HepG2 (cell line): ENCODE results near the gene ANTXR1. TPM values are rescaled to one million over a fixed set of nuclear protein-coding genes. Genes with fewer than 3 reads are reported as not detected.

ENCODE experiments used
- ATAC-seq: fragments of 200-7000 bp; cut with Tn5 transposase; 3 replicates; pipeline ENCODE4 v1.9.1; 2020; ENCODE audit warnings: mild to moderate bottlenecking, moderate library complexity
- BruUV-seq: library from RNA; stranded (reverse); fragments of 400-500 nt; replicated peaks from 2 replicates; lab custom pipeline; 2021; lab: Mats Ljungman, UMichigan
- CTCF ChIA-PET: fragments of 300-600 bp; formaldehyde crosslinking; extraction: SDS; loops from one replicate; lab custom pipeline; 2021; ENCODE audit warnings: low total read pairs, inconsistent platforms, low intra/inter-chr PET ratio; lab: Yijun Ruan, JAX
- POLR2A ChIA-PET: fragments of 350-600 bp; sonication (Branson Sonifier 250); formaldehyde crosslinking; loops from one replicate; lab custom pipeline; 2020; ENCODE audit warnings: antibody characterized with exemption, inconsistent platforms; lab: Yijun Ruan, JAX
- DNase-seq: peaks from one replicate; pipeline ENCODE4 v3.0.0-alpha.2; 2015; ENCODE audit warnings: low spot score
- FAIRE-seq: peaks from 3 replicates; lab custom pipeline; 2011; peaks lifted over from hg19 to GRCh38; lab: Jason Lieb, UNC
- H2AFZ ChIP-seq: one replicate; pipeline ENCODE4 v1.6.1; 2011; ENCODE audit warnings: low read length, inconsistent platforms
- H3K27ac ChIP-seq: fragments of 300-600 bp; 3 replicates; pipeline ENCODE4 v1.8.0; 2011; ENCODE audit warnings: mixed run types, mild to moderate bottlenecking, mixed read lengths, low read length, inconsistent platforms; ENCODE audit not compliant: insufficient read depth; ENCODE audit errors: extremely low read length
- H3K27me3 ChIP-seq, 2 experiments: fragments of 200-600 bp in 1 of 2; 2 replicates in 1 of 2; 3 replicates in 1 of 2; pipeline versions ENCODE4 v1.6.0 to v1.8.0; 2011; ENCODE audit warnings: low read length in 2 of 2, mild to moderate bottlenecking in 2 of 2, moderate library complexity in 2 of 2, inconsistent platforms in 1 of 2; ENCODE audit not compliant: insufficient read depth in 2 of 2, control insufficient read depth in 1 of 2
- H3K36me3 ChIP-seq, 2 experiments: fragments of 200-600 bp in 1 of 2; replicated peaks in 1 of 2; 2 replicates in 1 of 2; 3 replicates in 1 of 2; pipeline versions ENCODE4 v1.5.1 to v1.8.0; 2011; ENCODE audit warnings: low read length in 2 of 2, inconsistent platforms in 1 of 2; ENCODE audit not compliant: insufficient read depth in 2 of 2, control insufficient read depth in 1 of 2
- H3K4me1 ChIP-seq: 2 replicates; pipeline ENCODE4 v1.5.1; 2012; ENCODE audit warnings: low read length, inconsistent platforms; ENCODE audit not compliant: insufficient read depth
- H3K4me2 ChIP-seq: 2 replicates; pipeline ENCODE4 v1.6.0; 2011; ENCODE audit warnings: low read depth, low read length, inconsistent platforms
- H3K4me3 ChIP-seq, 3 experiments: fragments of 200-600 bp in 1 of 3; sonication (generic), shearing (Covaris generic) in 1 of 3; replicated peaks in 1 of 3; 2 replicates each; pipeline ENCODE4 v1.5.1; 2011 to 2016; ENCODE audit warnings: low read length in 3 of 3, inconsistent platforms in 2 of 3, low read depth in 2 of 3, mild to moderate bottlenecking in 2 of 3, control low read depth in 1 of 3, mixed read lengths in 1 of 3; ENCODE audit not compliant: insufficient read depth in 1 of 3
- H3K79me2 ChIP-seq: one replicate; pipeline ENCODE4 v1.6.1; 2011; ENCODE audit warnings: low read length, inconsistent platforms; ENCODE audit not compliant: insufficient read depth
- H3K9ac ChIP-seq: 2 replicates; pipeline ENCODE4 v1.6.0; 2011; ENCODE audit warnings: mild to moderate bottlenecking, low read depth, low read length, inconsistent platforms; ENCODE audit not compliant: insufficient read depth
- H3K9me3 ChIP-seq: 2 replicates; pipeline ENCODE4 v1.5.1; 2012; ENCODE audit warnings: mild to moderate bottlenecking, low read length
- H4K20me1 ChIP-seq: 2 replicates; pipeline ENCODE4 v1.6.0; 2011; ENCODE audit warnings: inconsistent platforms, mild to moderate bottlenecking, low read length, moderate library complexity; ENCODE audit not compliant: insufficient read depth
- CENPT ChIP-seq: sonication (generic); formaldehyde crosslinking; IDR thresholded peaks from 2 replicates; pipeline ENCODE4 v1.8.0; 2022; ENCODE audit warnings: low read depth, mild to moderate bottlenecking, moderate library complexity, missing genetic modification reagents
- CHCHD3 ChIP-seq: sonication (generic); formaldehyde crosslinking; IDR thresholded peaks from 2 replicates; pipeline ENCODE4 v1.8.0; 2022; ENCODE audit warnings: mild to moderate bottlenecking, missing genetic modification reagents, moderate library complexity
- HES4 ChIP-seq: sonication (generic); formaldehyde crosslinking; IDR thresholded peaks from 2 replicates; pipeline ENCODE4 v1.9.0; 2021; ENCODE audit warnings: mild to moderate bottlenecking, missing genetic modification reagents, borderline replicate concordance
- HNRNPLL ChIP-seq: fragments of 200-400 bp; formaldehyde crosslinking; IDR thresholded peaks from 2 replicates; pipeline ENCODE4 v1.6.1; 2017; ENCODE audit warnings: mild to moderate bottlenecking, low read depth, low read length; ENCODE audit not compliant: poor library complexity, severe bottlenecking
- KAT8 ChIP-seq: IDR thresholded peaks from 2 replicates; pipeline ENCODE4 v1.6.1; 2016; ENCODE audit warnings: missing genetic modification reagents, missing compliant biosample characterization
- KMT2B ChIP-seq: IDR thresholded peaks from 2 replicates; pipeline ENCODE4 v1.6.1; 2016; ENCODE audit warnings: missing genetic modification reagents, missing compliant biosample characterization
- NCOR1 ChIP-seq: fragments of 200-600 bp; sonication (generic); IDR thresholded peaks from 2 replicates; pipeline ENCODE4 v1.7.0; 2017; ENCODE audit warnings: antibody characterized with exemption, low read length, borderline replicate concordance
- POLR2AphosphoS2 ChIP-seq: IDR thresholded peaks from 2 replicates; pipeline ENCODE4 v1.6.1; 2011; ENCODE audit warnings: low read depth, low read length, improper control_type of control experiment
- POLR2AphosphoS5 ChIP-seq: IDR thresholded peaks from 2 replicates; pipeline ENCODE4 v1.6.1; 2012; ENCODE audit warnings: low read depth, low read length
- POLR2G ChIP-seq: fragments of 200-400 bp; formaldehyde crosslinking; IDR thresholded peaks from 2 replicates; pipeline ENCODE4 v1.6.1; 2018; ENCODE audit warnings: mild to moderate bottlenecking, low read depth, low read length, moderate library complexity
- PTBP1 ChIP-seq: fragments of 200-400 bp; formaldehyde crosslinking; IDR thresholded peaks from 2 replicates; pipeline ENCODE4 v1.6.1; 2018; ENCODE audit warnings: low read length, low read depth; ENCODE audit not compliant: poor library complexity, severe bottlenecking
- RAD51 ChIP-seq: fragments of 450-650 bp; IDR thresholded peaks from 2 replicates; pipeline ENCODE4 v1.6.1; 2016; ENCODE audit warnings: borderline replicate concordance
- ZNF34 ChIP-seq: sonication (generic); formaldehyde crosslinking; IDR thresholded peaks from 2 replicates; pipeline ENCODE4 v1.4.0; 2020; ENCODE audit warnings: mild to moderate bottlenecking, missing genetic modification reagents, borderline replicate concordance
- ZNF570 ChIP-seq: sonication (generic); formaldehyde crosslinking; IDR thresholded peaks from 2 replicates; pipeline ENCODE4 v1.4.0; 2020; ENCODE audit warnings: mild to moderate bottlenecking, missing genetic modification reagents, borderline replicate concordance
- ZNF616 ChIP-seq: sonication (generic); formaldehyde crosslinking; IDR thresholded peaks from 2 replicates; pipeline ENCODE4 v1.5.0; 2020; ENCODE audit warnings: low read depth, mild to moderate bottlenecking, missing genetic modification reagents
- ZNF644 ChIP-seq: IDR thresholded peaks from 2 replicates; pipeline ENCODE4 v1.6.1; 2016; ENCODE audit warnings: low read depth
- ZNF790 ChIP-seq: sonication (generic); formaldehyde crosslinking; IDR thresholded peaks from 2 replicates; pipeline ENCODE4 v1.8.0; 2022; ENCODE audit warnings: missing genetic modification reagents, mild to moderate bottlenecking, borderline replicate concordance
- ZNF816 ChIP-seq: sonication (generic); formaldehyde crosslinking; IDR thresholded peaks from 2 replicates; pipeline ENCODE4 v1.8.0; 2022; ENCODE audit warnings: missing genetic modification reagents, mild to moderate bottlenecking, borderline replicate concordance
- WGBS: methylation state at CpG from one replicate; pipeline ENCODE4 v1.1.6; 2017; ENCODE audit warnings: low lambda C conversion rate; 5-methylcytosine and 5-hydroxymethylcytosine counted together
- in situ Hi-C: cut with HindIII; loops from 2 replicates; pipeline ENCODE4 v1.10.0; 2017; ENCODE audit warnings: low pct_unique_long_range_greater_than_20kb; ENCODE audit not compliant: extremely low pct_ligation_motif_present
- intact Hi-C: fragments of 100-400 bp; cut with micrococcal nuclease; formaldehyde crosslinking; loops from one replicate; pipeline ENCODE4 v1.10.0; 2022; ENCODE audit not compliant: unreplicated experiment
- polyA plus RNA-seq, 8 experiments: library from polyadenylated mRNA; depleted of rRNA in 3 of 8; stranded (reverse) in 7 of 8; unstranded in 1 of 8; fragments of >200 nt; fragmentation: Illumina TruSeq in 4 of 8; extraction: Trizol in 4 of 8; gene quantifications; 2 replicates each; pipeline versions ENCODE4 v1.2.1 to v1.2.3, GENCODE V29; 2011 to 2016; ENCODE audit warnings: low read depth in 4 of 8, missing spikeins in 1 of 8, mixed read lengths in 1 of 8; ENCODE audit not compliant: insufficient read depth in 1 of 8
- total RNA-seq, 5 experiments: library from RNA; depleted of rRNA; stranded (reverse); fragments of >200 nt; fragmentation: Illumina TruSeq; extraction: Trizol; gene quantifications; 2 replicates each; pipeline ENCODE4 v1.2.3, GENCODE V29; 2016; ENCODE audit warnings: low read depth in 1 of 5
- TF ChIP-seq, protein P1 (sequence below): sonication (generic); formaldehyde crosslinking; IDR thresholded peaks from 2 replicates; pipeline ENCODE4 v1.8.0; 2022; ENCODE audit warnings: mild to moderate bottlenecking, missing genetic modification reagents
- TF ChIP-seq, protein P2 (sequence below): sonication (generic); formaldehyde crosslinking; IDR thresholded peaks from 2 replicates; pipeline ENCODE4 v1.4.0; 2020; ENCODE audit warnings: mild to moderate bottlenecking, missing genetic modification reagents

Gene ANTXR1
- total and polyA plus RNA-seq, 2 of the 13 experiments (the other 11 are each of a cell fraction or from before 2014, with no cell fraction given): 4.5 to 12.7 TPM

DNA sequence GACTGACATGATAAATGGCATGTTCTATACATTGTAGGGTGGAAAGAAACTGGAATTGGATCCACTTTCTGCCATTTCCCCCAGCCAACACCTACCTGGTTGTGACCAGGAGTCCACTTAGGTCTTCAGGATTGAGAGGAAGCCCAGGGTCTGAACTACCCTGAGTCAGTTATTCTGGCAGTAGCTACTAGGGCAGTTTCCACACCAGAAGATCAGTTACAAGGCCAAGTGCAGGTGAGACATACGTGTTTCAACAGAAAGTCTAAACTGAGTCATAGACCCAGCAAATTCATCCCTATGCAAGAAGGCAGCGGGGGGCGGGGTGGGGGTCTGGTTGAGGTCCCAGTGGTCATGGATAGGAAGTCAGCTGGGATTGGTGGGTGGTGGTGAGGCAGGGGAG, 21.9 kb downstream of the ANTXR1 start:
- ATAC-seq: no peak
- H3K79me2 ChIP-seq: no peaks in the 10 kb centered on the region
- no peak overlapping the region for H3K9ac ChIP-seq
- POLR2A ChIA-PET: no interaction called here
- CTCF ChIA-PET: no interaction called here
- no peak for FAIRE-seq
- no peak for TF ChIP-seq ZNF790 (CRISPR knock-in tag)
- TF ChIP-seq KMT2B (CRISPR knock-in tag): no peak
- no peak for TF ChIP-seq POLR2AphosphoS5
- TF ChIP-seq, protein P1, sequence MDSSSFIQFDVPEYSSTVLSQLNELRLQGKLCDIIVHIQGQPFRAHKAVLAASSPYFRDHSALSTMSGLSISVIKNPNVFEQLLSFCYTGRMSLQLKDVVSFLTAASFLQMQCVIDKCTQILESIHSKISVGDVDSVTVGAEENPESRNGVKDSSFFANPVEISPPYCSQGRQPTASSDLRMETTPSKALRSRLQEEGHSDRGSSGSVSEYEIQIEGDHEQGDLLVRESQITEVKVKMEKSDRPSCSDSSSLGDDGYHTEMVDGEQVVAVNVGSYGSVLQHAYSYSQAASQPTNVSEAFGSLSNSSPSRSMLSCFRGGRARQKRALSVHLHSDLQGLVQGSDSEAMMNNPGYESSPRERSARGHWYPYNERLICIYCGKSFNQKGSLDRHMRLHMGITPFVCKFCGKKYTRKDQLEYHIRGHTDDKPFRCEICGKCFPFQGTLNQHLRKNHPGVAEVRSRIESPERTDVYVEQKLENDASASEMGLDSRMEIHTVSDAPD: no peak
- no peak for TF ChIP-seq RAD51
- no peak for TF ChIP-seq POLR2AphosphoS2
- no peak for TF ChIP-seq ZNF644
- TF ChIP-seq CHCHD3 (CRISPR knock-in tag): no peak
- no peak for TF ChIP-seq ZNF34 (CRISPR knock-in tag)
- TF ChIP-seq PTBP1: no peak
- TF ChIP-seq, protein P2, sequence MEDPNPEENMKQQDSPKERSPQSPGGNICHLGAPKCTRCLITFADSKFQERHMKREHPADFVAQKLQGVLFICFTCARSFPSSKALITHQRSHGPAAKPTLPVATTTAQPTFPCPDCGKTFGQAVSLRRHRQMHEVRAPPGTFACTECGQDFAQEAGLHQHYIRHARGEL (CRISPR knock-in tag): no peak
- TF ChIP-seq POLR2G: no peak
- TF ChIP-seq ZNF816 (CRISPR knock-in tag): no peak
- no peak for TF ChIP-seq CENPT (CRISPR knock-in tag)
- TF ChIP-seq NCOR1: no peak
- no peak for TF ChIP-seq KAT8 (CRISPR knock-in tag)
- TF ChIP-seq ZNF570: no peak
- no peak for TF ChIP-seq ZNF616 (CRISPR knock-in tag)
- TF ChIP-seq HNRNPLL: no peak
- no peak for TF ChIP-seq HES4 (CRISPR knock-in tag)
- no peaks in the 10 kb centered on the region for H4K20me1 ChIP-seq
- DNase-seq: no peak
- WGBS: 54% methylated on average over 3 of the region's 3 CpGs
- in situ Hi-C loops: no loop called here
- H3K27ac ChIP-seq: no peak overlapping the region
- peaks cover 30% of the 10 kb centered on the region for H3K4me1 ChIP-seq
- no peak overlapping the region for H3K4me2 ChIP-seq
- BruUV-seq: no TSS peak
- no peak overlapping the region for H3K4me3 ChIP-seq
- no peaks in the 10 kb centered on the region for H3K27me3 ChIP-seq
- H2AFZ ChIP-seq: no peak overlapping the region
- intact Hi-C loops: no loop called here
- no peaks in the 10 kb centered on the region for H3K36me3 ChIP-seq
- no peaks in the 10 kb centered on the region for H3K9me3 ChIP-seq
